Trophoblast cell (in vitro differentiated cells and primary cell): ENCODE measurements around the gene PRPF31.

Experiments used
- DNase-seq, 2 donors: peaks; one replicate each; pipeline ENCODE4 v3.0.0-alpha.2; 2016
- H2AFZ ChIP-seq: 2 replicates; pipeline ENCODE4 v1.6.1; 2013; ENCODE audit warnings: low read length, moderate library complexity, mild to moderate bottlenecking; ENCODE audit not compliant: insufficient read depth, poor library complexity
- H2AK5ac ChIP-seq: 2 replicates; pipeline ENCODE4 v1.6.1; 2013; ENCODE audit warnings: mild to moderate bottlenecking, low read length
- H2BK120ac ChIP-seq: 2 replicates; pipeline ENCODE4 v1.6.1; 2013; ENCODE audit warnings: low read length, mild to moderate bottlenecking, moderate library complexity; ENCODE audit not compliant: insufficient read depth, poor library complexity
- H2BK12ac ChIP-seq: 2 replicates; pipeline ENCODE4 v1.6.1; 2013; ENCODE audit warnings: mild to moderate bottlenecking, low read length, moderate library complexity
- H2BK5ac ChIP-seq: 2 replicates; pipeline ENCODE4 v1.6.1; 2013; ENCODE audit warnings: low read length, low read depth, moderate library complexity, mild to moderate bottlenecking; ENCODE audit not compliant: poor library complexity
- H3K14ac ChIP-seq: 2 replicates; pipeline ENCODE4 v1.6.1; 2013; ENCODE audit warnings: mild to moderate bottlenecking, low read length
- H3K18ac ChIP-seq: 2 replicates; pipeline ENCODE4 v1.6.1; 2013; ENCODE audit warnings: mild to moderate bottlenecking, low read length
- H3K23ac ChIP-seq: 2 replicates; pipeline ENCODE4 v1.6.1; 2013; ENCODE audit warnings: low read length
- H3K27ac ChIP-seq: 2 replicates; pipeline ENCODE4 v1.5.1; 2013; ENCODE audit warnings: low read depth, mild to moderate bottlenecking, inconsistent platforms, low read length, moderate library complexity
- H3K27me3 ChIP-seq: 2 replicates; pipeline ENCODE4 v1.6.1; 2013; ENCODE audit warnings: inconsistent platforms, mild to moderate bottlenecking, low read length, moderate library complexity; ENCODE audit not compliant: insufficient read depth
- H3K36me3 ChIP-seq, 2 experiments: 1 replicate in 1 of 2; 2 replicates in 1 of 2; pipeline ENCODE4 v1.6.1; 2013; ENCODE audit warnings: low read length in 2 of 2, mild to moderate bottlenecking in 2 of 2, moderate library complexity in 1 of 2; ENCODE audit not compliant: insufficient read depth in 2 of 2, control insufficient read depth in 1 of 2
- H3K4ac ChIP-seq: 2 replicates; pipeline ENCODE4 v1.6.1; 2013; ENCODE audit warnings: low read depth, mild to moderate bottlenecking, low read length, moderate library complexity
- H3K4me1 ChIP-seq, 2 experiments: 1 replicate in 1 of 2; 2 replicates in 1 of 2; pipeline ENCODE4 v1.6.1; 2013; ENCODE audit warnings: low read length in 2 of 2, mild to moderate bottlenecking in 2 of 2, moderate library complexity in 1 of 2; ENCODE audit not compliant: insufficient read depth in 2 of 2, control insufficient read depth in 1 of 2
- H3K4me2 ChIP-seq: 2 replicates; pipeline ENCODE4 v1.6.1; 2013; ENCODE audit warnings: inconsistent platforms, mild to moderate bottlenecking, low read length, moderate library complexity
- H3K4me3 ChIP-seq: 2 replicates; pipeline ENCODE4 v1.5.1; 2013; ENCODE audit warnings: mild to moderate bottlenecking, low read depth, low read length, inconsistent platforms
- H3K79me1 ChIP-seq: one replicate; pipeline ENCODE4 v1.6.1; 2013; ENCODE audit warnings: low read length
- H3K79me2 ChIP-seq: 2 replicates; pipeline ENCODE4 v1.6.1; 2013; ENCODE audit warnings: low read length, mild to moderate bottlenecking; ENCODE audit not compliant: control insufficient read depth, insufficient read depth, poor library complexity
- H3K9ac ChIP-seq: 2 replicates; pipeline ENCODE4 v1.6.1; 2013; ENCODE audit warnings: mild to moderate bottlenecking, low read length
- H3K9me3 ChIP-seq: 2 replicates; pipeline ENCODE4 v1.6.1; 2013; ENCODE audit warnings: low read depth, mild to moderate bottlenecking, control low read depth, inconsistent platforms, low read length; ENCODE audit not compliant: insufficient read depth
- H4K12ac ChIP-seq: 2 replicates; pipeline ENCODE4 v1.6.1; 2013; ENCODE audit warnings: low read depth, mild to moderate bottlenecking, low read length, moderate library complexity
- H4K8ac ChIP-seq: 2 replicates; pipeline ENCODE4 v1.6.1; 2013; ENCODE audit warnings: low read depth, mild to moderate bottlenecking, low read length, moderate library complexity
- H4K91ac ChIP-seq: one replicate; pipeline ENCODE4 v1.6.1; 2013; ENCODE audit warnings: low read depth, mild to moderate bottlenecking, low read length, moderate library complexity
- whole genome bisulfite sequencing: extraction: QIAGEN DNeasy Blood & Tissue Kit; methylation state at CpG from one replicate; pipeline ENCODE4 v1.1.7; 2013; ENCODE audit warnings: missing lambda C conversion rate; ENCODE audit not compliant: insufficient read length, insufficient coverage; ENCODE audit errors: extremely low coverage; 5-methylcytosine and 5-hydroxymethylcytosine counted together

PRPF31 gene

GRCh38 chr19:54077334-54077733, 38.2 kb upstream of the PRPF31 start:
- Histone ChIP-seq H2BK120ac (no peak overlapping the region), H3K4me1 (no peaks in the 10 kb centered on the region), H3K79me2 (no peaks in the 10 kb centered on the region), H3K23ac (no peak overlapping the region), H4K12ac (no peak overlapping the region), H3K4me3 (no peak overlapping the region), H3K4ac (no peak overlapping the region), H2BK12ac (no peak overlapping the region), H3K27ac (no peak overlapping the region), H3K27me3 (no peaks in the 10 kb centered on the region), H4K91ac (no peak overlapping the region), H2AK5ac (no peak overlapping the region), H3K9me3 (peaks cover 7% of the 10 kb centered on the region), H3K79me1 (no peaks in the 10 kb centered on the region), H3K18ac (no peak overlapping the region), H3K4me2 (no peak overlapping the region), H4K8ac (no peak overlapping the region), H3K14ac (no peak overlapping the region), H3K9ac (no peak overlapping the region), H2AFZ (no peak overlapping the region), H2BK5ac (no peak overlapping the region), H3K36me3 (no peaks in the 10 kb centered on the region)
- DNase-seq, result no peak
- WGBS, result no CpG with 5 or more reads among the region's 5 CpGs

- Histone ChIP-seq H3K9ac (no peak within 1 kb of the TSS), H2BK5ac (no peak within 1 kb of the TSS), H3K18ac (no peak within 1 kb of the TSS), H2BK12ac (no peak within 1 kb of the TSS), H3K9me3 (peaks cover 7% of the 10 kb centered on the region), H3K27ac (no peak within 1 kb of the TSS), H3K14ac (no peak within 1 kb of the TSS), H3K4me2 (no peak within 1 kb of the TSS), H3K23ac (no peak within 1 kb of the TSS), H2AFZ (no peak within 1 kb of the TSS), H3K4ac (no peak within 1 kb of the TSS), H4K8ac (no peak within 1 kb of the TSS), H3K36me3 (no peaks in the 10 kb centered on the region), H2AK5ac (no peak within 1 kb of the TSS), H3K4me1 (no peaks in the 10 kb centered on the region), H3K79me1 (no peaks in the 10 kb centered on the region), H4K12ac (no peak within 1 kb of the TSS), H2BK120ac (no peak within 1 kb of the TSS), H3K79me2 (no peaks in the 10 kb centered on the region), H3K27me3 (no peaks in the 10 kb centered on the region), H4K91ac (no peak within 1 kb of the TSS), H3K4me3 (no peak within 1 kb of the TSS)
- no CpG with 5 or more reads among the region's 7 CpGs for WGBS
- DNase-seq, result no peak
Measured at GRCh38 chr19:54081032-54081431, 34.5 kb upstream of the PRPF31 start, which contains the start of gene TARM1. TSS of gene TARM1 (minus strand) at chr19:54081365. CDS start at chr19:54081340, 25 bp downstream.

DNA sequence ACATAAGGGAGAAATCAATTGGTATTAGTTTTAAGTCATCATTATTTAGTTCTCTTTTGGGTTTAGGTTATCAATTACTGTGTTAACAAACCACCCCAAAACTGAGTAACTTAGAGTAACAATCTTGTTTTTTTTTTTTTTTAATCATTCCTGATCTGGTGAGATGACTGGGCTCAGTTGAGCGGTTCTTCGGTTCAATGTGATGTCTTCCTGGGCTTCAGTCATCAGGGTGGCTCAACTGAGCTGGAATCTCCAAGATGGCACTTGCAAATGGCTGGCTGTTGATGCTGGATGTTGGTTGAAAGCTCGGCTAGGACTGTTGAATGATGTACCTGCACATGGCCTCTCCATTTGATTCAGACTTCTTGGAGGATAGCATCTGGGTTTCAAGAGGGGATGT, 31.1 kb upstream of the PRPF31 start:
- no peak overlapping the region for H3K14ac ChIP-seq
- H3K36me3 ChIP-seq, result no peaks in the 10 kb centered on the region

DNA sequence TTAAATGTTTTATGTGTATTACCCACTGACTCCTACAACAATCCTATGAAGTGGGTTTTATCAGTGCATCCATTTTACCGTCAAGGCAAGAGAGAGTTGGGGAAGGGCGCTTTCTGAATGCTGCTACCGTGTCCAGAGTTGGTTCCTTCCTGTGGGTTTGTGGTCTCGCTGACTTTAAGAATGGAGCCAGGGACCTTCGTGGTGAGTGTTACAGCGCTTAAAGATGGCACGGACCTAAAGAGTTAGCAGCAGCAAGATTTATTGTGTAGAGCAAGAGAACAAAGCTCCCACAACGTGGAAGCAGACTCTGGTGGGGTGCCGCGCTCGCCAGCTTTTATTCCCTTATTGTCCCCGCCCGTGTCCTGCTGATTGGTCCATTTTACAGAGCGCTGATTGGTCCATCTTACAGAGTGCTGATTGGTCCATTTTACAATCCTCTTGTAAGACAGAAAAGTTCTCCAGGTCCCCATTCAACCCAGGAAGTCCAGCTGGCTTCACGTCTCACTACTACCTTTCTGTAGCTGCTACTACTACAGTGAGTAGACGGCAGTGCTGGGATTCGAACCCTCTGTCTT, 21.0 kb upstream of the PRPF31 start:
- no peaks in the 10 kb centered on the region for H3K36me3 ChIP-seq
- WGBS, result no CpG with 5 or more reads among the region's 17 CpGs
- no peaks in the 10 kb centered on the region for H3K79me1 ChIP-seq
- H3K14ac ChIP-seq, result no peak overlapping the region
- H2AK5ac ChIP-seq, result no peak overlapping the region
- no peak overlapping the region for H2BK12ac ChIP-seq
- H3K9me3 ChIP-seq, result peaks cover 7% of the 10 kb centered on the region
- H3K23ac ChIP-seq, result no peak overlapping the region
- no peak overlapping the region for H3K4ac ChIP-seq
- H3K9ac ChIP-seq, result no peak overlapping the region
- H3K79me2 ChIP-seq, result no peaks in the 10 kb centered on the region
- H4K12ac ChIP-seq, result no peak overlapping the region
- no peak overlapping the region for H2BK5ac ChIP-seq
- H3K18ac ChIP-seq, result no peak overlapping the region
- peaks cover 5% of the 10 kb centered on the region for H3K27me3 ChIP-seq
- H3K4me1 ChIP-seq, result peaks cover 3 to 6% of the 10 kb centered on the region in 2 experiments
- H3K4me2 ChIP-seq, result no peak overlapping the region
- DNase-seq, result no peak
- no peak overlapping the region for H3K27ac ChIP-seq
- no peak overlapping the region for H3K4me3 ChIP-seq
- H4K8ac ChIP-seq, result no peak overlapping the region
- H2AFZ ChIP-seq, result no peak overlapping the region
- H2BK120ac ChIP-seq, result no peak overlapping the region
- H4K91ac ChIP-seq, result no peak overlapping the region

More for the DNA sequence above, 31.1 kb upstream of the PRPF31 start:
- Histone ChIP-seq H2AFZ (no peak overlapping the region), H3K4me3 (no peak overlapping the region), H3K79me1 (no peaks in the 10 kb centered on the region), H3K18ac (no peak overlapping the region), H2BK5ac (no peak overlapping the region), H2BK120ac (no peak overlapping the region), H4K12ac (no peak overlapping the region), H2BK12ac (no peak overlapping the region), H4K91ac (no peak overlapping the region), H3K27me3 (no peaks in the 10 kb centered on the region), H3K4me2 (no peak overlapping the region), H3K9me3 (peaks cover 7% of the 10 kb centered on the region), H2AK5ac (no peak overlapping the region), H4K8ac (no peak overlapping the region), H3K23ac (no peak overlapping the region), H3K9ac (no peak overlapping the region), H3K27ac (no peak overlapping the region), H3K4me1 (no peaks in the 10 kb centered on the region), H3K79me2 (no peaks in the 10 kb centered on the region), H3K4ac (no peak overlapping the region)
- no CpG with 5 or more reads among the region's 3 CpGs for WGBS
- DNase-seq, result no peak
